ENCODE results near the gene SMYD3.

DNA sequence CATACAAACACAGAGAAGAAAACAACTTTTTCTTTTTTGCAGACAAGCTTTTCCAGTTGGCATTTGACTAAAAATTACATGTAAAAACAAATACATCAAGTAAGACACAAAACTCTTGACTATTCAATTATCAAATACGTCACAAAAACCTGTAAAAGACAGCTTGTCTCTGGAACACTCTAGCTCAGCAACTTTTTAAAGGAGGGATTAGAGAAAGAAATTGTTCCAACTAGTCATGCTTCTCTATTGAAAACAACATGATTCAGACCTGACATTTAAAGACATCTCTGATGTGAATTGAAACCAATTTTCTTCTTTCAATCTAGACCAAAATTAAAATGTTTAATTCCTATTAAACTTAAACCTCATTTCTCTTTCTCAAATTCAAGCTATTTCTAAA, 30.3 kb downstream of the SMYD3 start:
- TF ChIP-seq EZH2 (conservative IDR thresholded peaks at IDR 0.05; ENCODE audit: low read depth, low read length) (no peak), EP300 (IDR thresholded peaks at IDR 0.05; ENCODE audit: low read depth in 2 of 2, low read length in 2 of 2) (no peak), EP300 (CRISPR knock-in tag; IDR thresholded peaks at IDR 0.05; ENCODE audit: borderline replicate concordance) (no peak), CTCF (CRISPR knock-in tag; IDR thresholded peaks at IDR 0.05) (no peak), U2AF1 (optimal IDR thresholded peaks at IDR 0.05; ENCODE audit: low read depth, low read length) (no peak), JUND (CRISPR knock-in tag; IDR thresholded peaks at IDR 0.05) (no peak), ZNF441 (CRISPR knock-in tag; IDR thresholded peaks at IDR 0.05; ENCODE audit: borderline replicate concordance) (no peak), ATF1 (CRISPR knock-in tag; IDR thresholded peaks at IDR 0.05) (no peak), E2F1 (CRISPR knock-in tag; IDR thresholded peaks at IDR 0.05) (no peak)
- TF ChIP-seq, protein P1, sequence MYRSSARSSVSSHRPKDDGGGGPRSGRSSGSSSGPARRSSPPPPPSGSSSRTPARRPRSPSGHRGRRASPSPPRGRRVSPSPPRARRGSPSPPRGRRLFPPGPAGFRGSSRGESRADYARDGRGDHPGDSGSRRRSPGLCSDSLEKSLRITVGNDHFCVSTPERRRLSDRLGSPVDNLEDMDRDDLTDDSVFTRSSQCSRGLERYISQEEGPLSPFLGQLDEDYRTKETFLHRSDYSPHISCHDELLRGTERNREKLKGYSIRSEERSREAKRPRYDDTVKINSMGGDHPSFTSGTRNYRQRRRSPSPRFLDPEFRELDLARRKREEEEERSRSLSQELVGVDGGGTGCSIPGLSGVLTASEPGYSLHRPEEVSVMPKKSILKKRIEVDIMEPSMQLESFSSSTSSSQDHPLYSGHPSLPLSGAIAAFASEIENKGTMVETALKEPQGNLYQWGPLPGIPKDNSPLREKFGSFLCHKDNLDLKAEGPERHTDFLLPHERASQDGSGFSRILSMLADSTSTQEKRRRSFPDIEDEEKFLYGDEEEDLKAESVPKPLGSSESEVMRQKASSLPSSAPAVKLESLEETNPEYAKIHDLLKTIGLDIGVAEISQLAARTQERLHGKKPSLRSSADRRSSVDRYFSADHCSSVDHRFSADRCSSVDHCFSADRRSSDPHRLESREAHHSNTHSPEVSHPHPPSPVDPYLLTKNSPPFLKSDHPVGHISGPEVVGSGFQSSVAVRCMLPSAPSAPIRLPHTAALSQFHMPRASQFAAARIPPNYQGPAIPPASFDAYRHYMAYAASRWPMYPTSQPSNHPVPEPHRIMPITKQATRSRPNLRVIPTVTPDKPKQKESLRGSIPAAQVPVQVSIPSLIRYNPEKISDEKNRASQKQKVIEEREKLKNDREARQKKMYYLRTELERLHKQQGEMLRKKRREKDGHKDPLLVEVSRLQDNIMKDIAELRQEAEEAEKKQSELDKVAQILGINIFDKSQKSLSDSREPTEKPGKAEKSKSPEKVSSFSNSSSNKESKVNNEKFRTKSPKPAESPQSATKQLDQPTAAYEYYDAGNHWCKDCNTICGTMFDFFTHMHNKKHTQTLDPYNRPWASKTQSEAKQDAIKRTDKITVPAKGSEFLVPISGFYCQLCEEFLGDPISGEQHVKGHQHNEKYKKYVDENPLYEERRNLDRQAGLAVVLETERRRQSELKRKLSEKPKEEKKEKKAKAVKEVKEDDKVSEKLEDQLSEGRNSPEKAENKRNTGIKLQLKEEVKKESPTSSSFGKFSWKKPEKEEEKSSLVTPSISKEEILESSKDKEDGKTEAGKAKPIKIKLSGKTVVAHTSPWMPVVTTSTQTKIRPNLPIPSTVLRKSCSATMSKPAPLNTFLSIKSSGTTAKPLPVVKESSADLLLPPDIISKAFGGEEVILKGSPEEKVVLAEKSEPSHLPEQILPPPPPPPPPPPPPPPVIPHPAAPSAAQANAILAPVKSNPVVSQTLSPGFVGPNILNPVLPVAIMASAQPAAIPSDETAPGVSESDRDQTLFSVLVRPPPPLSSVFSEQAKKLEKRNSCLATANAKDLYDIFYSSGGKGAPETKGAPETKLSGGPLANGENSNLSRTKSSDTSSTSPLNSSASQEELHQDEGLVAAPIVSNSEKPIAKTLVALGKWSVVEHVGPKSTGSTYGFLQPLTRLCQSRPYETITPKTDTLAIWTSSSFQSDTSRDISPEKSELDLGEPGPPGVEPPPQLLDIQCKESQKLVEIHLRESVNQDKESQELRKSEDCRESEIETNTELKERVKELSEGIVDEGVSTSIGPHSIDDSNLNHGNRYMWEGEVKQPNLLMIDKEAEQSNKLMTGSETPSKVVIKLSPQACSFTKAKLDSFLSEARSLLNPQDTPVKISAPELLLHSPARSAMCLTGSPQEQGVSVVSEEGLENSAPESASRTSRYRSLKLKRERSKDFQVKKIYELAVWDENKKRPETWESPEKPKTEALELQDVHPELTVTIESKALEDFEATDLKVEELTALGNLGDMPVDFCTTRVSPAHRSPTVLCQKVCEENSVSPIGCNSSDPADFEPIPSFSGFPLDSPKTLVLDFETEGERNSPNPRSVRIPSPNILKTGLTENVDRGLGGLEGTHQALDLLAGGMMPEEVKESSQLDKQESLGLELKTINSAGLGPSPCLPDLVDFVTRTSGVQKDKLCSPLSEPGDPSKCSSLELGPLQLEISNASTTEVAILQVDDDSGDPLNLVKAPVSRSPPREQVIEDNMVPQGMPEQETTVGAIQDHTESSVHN (CRISPR knock-in tag; IDR thresholded peaks at IDR 0.05): no peak
